Liver (tissue), 3 donors: ENCODE data around the gene SPRED1.

ENCODE experiments used
- CTCF ChIP-seq: fragments of 150-350 bp; IDR thresholded peaks from 2 replicates; pipeline ENCODE4 v1.5.1; 2017; ENCODE audit warnings: improper control_type of control experiment, low read depth, low read length; ENCODE audit not compliant: missing input control
- GABPA ChIP-seq, 2 donors: IDR thresholded peaks in 1 of 2; conservative IDR thresholded peaks in 1 of 2; 2 replicates each; pipeline ENCODE4 v1.6.1; 2016; ENCODE audit warnings: antibody characterized with exemption in 2 of 2, mild to moderate bottlenecking in 1 of 2, moderate library complexity in 1 of 2
- TAF1 ChIP-seq: conservative IDR thresholded peaks from 2 replicates; pipeline ENCODE4 v1.6.1; 2016; ENCODE audit warnings: antibody characterized with exemption, mild to moderate bottlenecking
- donor health status: healthy.
- donor health status: healthy.

GRCh38 chr15:38226608-38227266 is 25.9 kb upstream of the SPRED1 start:
- TF ChIP-seq CTCF (no peak), TAF1 (no peak), GABPA (IDR thresholded peaks at IDR 0.05 in 1 of 2, conservative IDR thresholded peaks at IDR 0.05 in 1 of 2) (no peak)
